GM18858 (cell line): ENCODE measurements around the gene ECHDC1.
A peak's percentile ranks its signal among the peaks of the same experiment; 100 is the strongest.
"Not testable (repeated sequence)": the region's sequence is repeated elsewhere in the genome, so short reads cannot be mapped to it uniquely, and the experiment has no call there.

Source experiments
- ATAC-seq: cut with Tn5 transposase; IDR thresholded peaks from one replicate; pipeline ENCODE4 v1.9.1; 2021; ENCODE audit not compliant: unreplicated experiment

ECHDC1 gene

DNA sequence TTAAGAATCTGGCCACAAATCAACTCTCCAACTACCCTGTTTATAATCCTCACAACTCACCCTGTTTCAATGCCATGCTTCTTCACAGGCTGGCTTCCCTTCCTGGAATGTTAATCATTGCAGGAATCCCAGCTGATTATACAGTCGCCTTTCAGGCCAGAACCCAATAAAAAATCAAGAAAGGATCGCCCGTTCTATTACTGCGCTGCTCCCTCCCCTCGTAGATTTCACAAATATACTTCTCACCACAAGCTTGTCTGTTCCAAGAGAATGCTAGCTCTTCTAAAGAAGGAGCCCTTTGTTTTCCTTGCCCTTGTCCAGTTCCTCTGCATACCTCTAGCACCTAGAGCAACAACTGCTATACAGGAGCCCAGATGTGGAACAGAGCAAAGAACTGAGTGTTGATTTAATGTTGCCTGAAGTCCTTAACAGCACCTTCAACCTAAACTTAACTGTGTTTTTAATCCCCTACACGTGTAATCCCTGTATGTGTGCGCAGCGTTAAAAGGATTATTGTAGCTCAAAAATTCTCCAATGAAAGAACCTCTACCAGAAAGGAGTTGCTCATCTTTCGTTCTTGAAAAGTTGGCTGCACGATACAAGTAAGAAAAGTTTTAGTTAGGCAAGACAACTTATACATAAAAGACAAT, 988 bp downstream of the ECHDC1 start:
- no peak for ATAC-seq

DNA sequence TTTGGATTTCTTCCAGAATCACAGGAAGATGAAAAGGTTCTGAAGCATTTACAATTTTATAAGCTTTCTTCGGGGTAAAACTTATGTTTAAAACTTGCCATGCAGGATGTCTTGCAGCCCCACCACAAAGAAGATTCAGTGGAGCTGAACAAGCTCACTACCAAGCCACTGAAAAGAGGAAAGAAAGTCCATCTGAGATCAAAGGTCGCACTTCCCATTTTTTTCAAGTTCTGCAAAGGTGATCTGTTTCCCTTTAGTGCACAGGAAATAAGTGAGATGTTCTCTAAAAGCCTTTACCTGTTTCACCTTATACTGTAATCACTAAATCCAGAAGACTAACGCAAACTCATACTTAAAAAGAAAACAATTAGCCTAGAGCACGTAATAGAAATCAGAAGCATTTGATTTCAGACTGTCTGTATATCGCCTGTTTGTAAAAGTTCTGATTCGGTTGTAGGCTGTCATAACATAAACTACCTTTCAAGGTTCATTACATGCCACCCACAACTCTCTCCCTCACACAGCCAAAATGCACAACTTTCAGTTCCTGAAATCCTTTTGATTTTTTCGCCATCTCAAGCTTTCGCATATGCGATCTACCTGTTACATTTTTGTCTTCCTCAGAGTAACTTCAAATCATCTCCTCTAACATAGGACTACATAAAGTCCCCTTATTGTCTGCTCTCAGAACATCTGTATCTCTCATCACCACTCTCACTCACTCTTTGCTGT, 1.8 kb downstream of the ECHDC1 start:
- ATAC-seq = peak; percentile 27

DNA sequence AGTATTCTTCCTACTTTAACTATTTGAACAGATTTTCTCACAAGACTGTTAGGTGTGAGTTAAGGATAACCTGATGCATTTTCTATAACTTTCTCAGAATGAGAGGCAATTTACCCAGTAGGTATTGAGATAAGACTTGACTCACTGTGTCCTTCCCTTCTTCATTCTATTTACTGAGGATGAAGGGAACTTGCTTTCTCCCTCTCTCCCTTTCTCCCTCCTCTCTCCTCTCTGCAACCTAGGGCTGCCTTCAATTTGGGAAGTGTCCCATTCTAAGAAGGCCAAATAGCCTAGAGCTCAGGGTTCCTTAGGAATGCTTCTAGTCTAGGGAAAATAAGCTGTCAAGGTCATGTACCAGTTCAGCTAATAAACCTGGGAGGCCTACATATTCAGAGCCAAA, 3.2 kb downstream of the ECHDC1 start:
- no peak for ATAC-seq

DNA sequence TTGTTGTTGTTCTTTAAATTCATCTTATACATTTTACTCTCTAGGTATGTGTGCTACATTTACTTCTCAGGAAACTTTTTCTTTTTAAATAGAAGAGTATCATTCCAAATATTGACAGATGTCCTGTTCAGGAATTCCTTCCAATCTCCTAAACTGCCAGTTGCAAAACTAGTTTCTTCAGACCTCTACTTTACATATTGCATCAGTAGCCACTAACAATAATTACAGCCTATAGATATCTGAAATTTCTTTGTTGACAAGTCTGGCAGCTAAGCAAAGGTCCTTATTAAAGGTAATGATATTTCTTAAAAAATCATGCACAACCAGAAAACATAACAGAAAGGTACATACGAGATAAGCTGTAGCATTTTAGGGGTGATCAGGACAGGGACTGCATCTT, 4.5 kb downstream of the ECHDC1 start:
- no peak for ATAC-seq

DNA sequence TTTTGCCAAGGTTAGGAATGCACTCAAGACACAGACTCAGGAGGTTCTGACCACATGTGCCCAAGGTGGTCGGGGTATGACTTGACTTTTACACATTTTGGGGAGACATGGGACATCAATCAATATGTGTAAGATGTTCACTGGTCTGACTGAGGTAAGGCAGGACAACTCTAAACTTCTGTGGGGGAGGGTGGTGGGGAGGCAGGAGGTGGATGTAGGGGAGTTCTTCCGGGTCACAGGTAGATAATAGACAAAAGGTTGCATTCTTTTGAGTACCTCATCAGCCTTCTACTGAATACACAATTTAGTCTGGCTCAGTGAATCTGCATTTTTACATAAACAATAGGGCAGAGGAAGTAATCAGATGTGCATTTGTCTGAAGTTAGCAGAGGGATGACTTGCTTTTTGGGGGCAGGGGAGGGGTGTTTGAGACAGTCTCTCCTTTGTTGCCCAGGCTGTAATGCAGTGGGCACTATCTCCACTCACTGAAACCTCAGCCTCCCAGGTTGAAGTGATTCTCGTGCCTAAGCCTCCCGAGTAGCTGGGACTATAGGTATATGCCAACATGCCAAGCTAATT, 10.9 kb downstream of the ECHDC1 start:
- no peak for ATAC-seq

DNA sequence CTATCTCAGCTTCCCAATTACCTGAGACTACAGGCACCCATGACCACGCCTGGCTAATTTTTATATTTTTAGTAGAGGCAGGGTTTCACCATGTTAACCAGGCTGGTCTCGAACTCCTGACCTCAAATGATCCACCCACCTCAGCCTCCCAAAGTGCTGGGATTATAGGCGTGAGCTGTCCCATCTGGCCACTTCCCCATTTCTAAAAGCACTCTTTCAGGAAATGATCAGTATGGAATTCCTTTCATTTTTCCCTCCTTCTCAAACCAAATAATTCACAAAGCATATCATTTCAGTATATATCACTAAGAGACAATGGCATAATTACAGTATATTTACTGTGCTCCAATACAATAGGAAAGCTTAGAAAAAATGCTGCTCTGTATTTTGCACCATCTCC, 12.2 kb downstream of the ECHDC1 start:
- not testable (repeated sequence) for ATAC-seq

DNA sequence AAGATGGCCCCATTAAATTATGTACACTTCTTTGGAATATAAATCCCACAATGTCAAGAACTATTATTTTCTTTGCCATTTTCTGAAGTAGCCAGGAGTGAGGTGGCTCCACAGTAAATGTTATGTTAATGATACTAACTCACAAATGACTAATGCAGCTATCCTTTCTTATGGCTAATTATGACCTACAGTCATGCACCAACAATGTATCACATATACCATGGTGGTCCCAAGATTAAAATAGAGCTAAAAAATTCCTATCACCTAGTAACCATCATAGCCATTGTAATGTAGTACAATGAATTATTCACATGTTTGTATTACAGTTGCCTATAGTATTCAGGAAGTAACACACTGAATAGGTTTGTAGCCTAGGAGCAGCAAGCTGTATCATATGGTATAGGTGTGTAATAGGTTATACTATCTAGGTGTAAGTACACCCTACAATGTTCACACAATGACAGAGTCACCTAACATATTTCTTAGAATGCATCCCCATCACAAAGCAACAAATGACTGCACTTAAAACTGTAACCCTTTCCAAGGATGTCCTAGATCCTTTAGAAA, 15.3 kb downstream of the ECHDC1 start:
- ATAC-seq = no peak

DNA sequence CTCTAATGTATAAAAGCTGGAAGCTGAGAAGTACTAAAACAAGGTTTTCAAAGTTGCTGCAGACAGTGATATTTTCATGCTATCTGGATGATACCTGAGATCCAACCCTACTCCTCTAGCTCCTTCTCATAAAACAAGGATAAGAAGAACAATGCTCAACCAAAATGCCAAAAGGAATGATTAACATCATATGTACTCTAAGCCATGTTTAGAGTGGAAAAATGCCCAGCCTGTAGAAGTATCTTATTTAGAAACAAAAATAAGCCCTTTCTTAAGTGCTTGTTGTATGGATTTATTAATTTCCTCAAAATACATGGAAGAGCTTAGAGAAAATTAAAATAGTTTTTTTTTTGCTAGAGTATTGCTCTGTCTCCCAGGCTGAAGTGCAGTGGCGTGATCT, 23.7 kb downstream of the ECHDC1 start:
- no peak for ATAC-seq

DNA sequence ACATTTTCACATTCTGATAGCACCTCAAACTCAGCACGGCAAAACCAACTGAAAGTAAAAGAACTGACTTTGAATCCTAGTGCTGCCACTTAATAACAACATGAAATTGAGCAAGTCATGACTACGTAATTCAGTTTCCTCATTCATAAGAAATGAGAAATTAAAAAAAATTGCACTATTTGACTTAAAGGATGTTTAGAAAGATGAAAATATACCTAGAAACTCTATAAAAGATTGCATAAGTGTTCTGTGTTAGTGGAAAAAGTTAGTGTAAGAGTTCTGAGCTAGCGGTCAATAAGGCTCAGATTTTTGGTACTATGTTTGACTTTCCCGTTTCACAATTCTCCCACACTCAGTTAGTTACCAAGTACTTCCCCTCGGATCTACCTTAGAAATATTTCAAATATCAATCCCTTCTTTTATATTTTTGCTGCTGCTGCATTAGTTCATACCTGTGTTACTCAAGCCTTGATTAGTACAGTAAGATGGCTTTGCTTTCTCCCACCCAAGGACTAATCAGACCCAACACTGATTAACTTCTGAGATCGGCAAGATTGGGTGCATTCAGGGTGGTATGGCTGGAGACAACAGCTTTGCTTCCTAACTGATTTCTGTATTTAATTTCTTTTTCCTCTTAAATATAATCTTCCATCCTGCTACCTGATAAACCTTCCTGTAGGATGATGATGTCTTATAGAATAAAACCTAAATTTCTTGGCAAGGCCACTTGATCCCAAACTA, 25.9 kb downstream of the ECHDC1 start:
- no peak for ATAC-seq

DNA sequence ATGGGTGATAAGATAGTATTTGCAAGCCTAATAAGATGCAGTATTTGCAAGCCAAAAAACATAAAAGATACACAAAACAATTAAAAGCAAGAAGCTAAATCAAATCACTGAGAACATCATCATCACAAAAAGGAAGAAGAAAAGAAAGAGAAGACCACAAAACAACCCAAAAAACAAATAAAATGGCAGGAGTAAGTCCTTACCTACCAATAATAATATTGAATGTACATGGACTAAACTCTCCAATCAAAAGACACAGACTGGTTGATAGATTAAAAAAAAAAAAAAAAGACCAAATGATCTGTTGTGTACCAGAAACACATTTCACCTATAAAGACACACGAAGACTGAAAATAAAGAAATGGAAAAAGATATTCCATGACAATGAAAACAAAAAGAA, 37.7 kb downstream of the ECHDC1 start:
- no peak for ATAC-seq

DNA sequence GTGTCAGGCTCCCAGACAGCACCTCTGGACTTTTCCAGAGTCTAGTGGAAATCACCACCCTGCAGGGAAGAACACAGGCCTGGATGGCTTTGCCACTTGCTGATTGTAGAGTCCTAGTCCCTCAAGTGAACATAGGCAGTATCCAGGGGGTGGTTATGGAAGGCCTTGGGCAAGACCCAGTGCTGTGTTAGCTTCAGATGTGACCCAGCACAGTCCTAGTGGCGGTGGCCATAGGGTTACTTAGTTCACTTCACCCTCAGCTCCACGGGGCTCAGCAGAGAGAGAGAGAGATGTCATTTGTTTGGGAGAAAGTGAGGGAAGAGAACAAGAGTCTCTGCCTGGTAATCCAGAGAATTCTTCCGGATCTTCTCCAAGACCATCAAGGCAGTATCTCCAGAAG, 39.5 kb downstream of the ECHDC1 start:
- no peak for ATAC-seq

DNA sequence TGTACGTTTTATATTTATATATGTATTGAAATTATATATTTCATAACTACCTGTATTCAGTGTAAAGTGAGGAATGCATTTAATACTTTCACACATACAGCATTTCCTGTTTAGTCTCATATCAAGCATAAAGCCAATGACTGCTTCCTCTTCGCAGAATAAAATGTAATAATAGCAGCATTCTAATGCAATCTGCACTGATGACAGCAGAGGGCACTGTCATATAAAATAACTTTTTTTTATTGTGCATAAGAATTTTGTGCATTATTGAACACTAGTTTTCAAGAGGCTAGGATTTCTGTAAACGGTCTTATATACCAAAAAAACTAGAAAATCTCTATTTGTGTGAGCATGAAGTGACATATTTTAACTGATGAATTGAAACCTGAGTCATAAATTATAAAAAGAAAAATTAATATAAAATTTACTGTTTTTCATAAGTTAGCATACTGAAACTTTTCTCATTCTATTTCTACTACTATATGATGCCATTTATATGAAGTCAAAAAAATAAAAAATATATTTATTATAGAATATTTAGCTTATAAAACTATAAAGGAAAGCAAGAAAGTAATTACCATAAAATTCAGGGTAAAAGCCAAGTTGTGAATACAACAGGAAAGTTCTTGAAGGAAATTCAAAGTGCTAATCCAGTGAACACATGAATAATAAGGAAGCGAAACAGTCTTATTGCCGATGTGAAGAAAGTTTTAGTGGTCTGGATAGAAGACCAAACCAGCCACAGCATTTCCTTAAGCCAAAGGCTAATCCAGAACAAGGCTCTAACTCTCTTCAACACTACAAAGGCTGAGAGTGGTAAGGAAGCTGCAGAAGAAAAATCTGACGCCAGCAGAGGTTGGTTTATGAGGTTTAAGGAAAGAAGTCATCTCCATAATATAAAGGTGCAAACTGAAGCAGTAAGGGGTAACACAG, 40.4 kb downstream of the ECHDC1 start:
- peak; percentile 82 for ATAC-seq

DNA sequence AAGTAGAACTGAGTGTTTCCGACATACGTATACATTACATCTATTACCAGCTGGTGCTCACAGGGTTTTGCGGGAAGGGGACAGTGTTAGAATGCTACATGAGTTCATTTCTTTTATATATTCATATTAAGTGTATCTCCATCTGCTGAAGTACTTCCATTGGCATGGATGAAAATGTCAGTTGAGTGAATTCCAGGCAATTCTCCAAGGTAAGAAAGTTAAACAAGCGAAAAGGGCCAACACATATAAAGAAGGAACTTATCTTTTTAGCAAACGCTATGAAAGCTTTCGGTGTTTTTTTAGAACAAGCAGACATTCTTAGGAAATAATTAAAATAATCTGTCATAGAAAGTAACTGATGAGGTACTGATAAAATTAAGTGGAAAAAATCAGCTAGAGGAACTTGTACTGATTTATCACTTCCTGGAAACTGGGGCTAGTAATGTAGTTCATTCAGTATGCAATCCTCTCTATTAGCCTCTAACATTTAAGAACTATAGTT, 42.2 kb downstream of the ECHDC1 start:
- ATAC-seq = no peak

DNA sequence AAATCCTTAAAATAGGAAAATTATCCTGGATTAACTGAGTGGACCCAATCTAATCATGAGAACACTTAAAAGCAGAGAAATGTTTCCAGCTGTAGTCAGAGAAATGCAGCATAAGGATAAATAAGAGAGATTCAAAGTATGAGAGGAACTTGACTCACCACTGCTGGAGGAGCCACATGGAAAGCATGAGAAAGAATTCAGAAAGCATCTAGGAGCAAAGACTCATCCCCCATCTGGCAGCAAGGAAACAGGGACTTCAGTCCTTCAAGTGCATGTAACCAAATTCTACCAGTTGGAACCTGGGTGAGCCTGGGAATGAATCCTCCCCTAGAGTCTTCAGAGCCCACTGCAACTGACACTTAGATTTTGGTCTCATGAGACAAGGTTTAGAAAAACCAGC, 43.0 kb downstream of the ECHDC1 start:
- ATAC-seq = no peak

DNA sequence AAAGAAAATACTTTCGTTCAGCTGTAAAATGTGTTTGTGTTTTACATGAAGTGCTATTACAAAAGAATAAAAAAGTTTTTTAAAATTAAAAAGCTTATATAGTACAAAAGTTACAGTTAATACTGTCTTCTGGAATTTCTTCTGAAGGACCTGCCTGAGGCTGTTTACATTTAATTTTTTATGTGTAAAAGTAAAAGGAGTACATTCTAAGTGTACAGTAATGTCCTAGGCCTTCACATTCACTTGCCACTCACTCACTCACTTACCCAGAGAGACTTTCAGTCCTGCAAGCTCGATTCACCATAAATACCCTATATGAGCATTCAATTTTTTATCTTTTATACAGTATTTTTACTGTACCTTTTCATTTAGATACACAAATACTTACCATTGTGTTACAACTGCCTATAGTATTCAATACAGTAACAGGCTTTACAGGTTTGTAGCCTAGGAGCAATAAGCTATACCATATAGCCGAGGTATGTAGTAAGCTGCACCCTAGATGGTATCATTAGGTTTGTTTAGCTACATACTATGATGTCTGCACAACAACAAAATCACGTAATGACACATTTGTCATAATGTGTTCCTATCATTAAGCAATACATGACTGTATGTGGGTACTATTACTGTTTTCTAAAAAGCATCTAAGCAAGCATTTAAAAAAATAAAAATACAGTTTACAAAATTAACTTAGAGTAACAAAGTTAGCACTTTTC, 43.7 kb downstream of the ECHDC1 start:
- ATAC-seq = no peak

DNA sequence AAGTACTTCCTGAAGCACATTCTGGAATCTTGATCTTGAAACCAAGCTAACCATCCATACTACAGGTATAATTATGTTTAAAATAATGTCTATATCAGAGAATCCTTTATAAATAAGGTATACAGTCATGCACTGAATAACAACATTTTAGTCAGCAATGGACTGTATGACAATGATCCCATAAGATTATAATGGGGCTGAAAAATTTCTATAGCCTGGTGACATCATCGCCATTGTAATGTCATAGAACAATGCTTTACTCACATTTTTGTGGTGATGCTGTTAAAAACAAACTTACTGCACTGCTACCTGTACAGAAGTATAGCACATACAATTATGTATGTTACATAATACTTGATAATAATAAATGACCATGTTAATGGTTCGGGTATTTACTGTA, 44.9 kb downstream of the ECHDC1 start:
- ATAC-seq = no peak

DNA sequence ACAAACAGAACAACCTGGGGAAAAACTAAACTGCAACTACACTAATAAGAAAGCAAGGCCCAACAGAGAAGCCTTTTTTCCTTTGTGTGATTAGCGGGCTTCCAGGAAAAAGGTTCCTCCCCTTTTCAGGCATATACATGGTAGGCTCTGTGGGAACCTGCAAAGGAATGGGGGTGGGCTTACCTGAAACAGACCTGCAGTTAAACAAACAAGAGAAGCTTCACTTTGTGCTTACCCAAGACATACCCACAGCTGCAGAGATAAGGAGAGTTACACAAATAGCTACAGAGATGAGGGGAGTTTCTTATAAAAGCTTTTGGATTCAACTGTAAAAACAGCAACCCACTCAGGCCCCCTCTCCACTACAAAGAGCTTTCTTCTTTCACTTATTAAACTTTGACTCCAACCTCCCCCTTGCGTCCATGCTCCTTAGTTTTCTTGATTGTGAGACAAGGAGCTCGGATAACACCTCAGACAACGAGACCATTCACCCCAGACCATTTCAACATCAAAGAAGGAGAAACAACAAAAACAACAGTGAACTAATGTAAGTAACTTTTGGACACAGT, 45.8 kb downstream of the ECHDC1 start:
- ATAC-seq = no peak

DNA sequence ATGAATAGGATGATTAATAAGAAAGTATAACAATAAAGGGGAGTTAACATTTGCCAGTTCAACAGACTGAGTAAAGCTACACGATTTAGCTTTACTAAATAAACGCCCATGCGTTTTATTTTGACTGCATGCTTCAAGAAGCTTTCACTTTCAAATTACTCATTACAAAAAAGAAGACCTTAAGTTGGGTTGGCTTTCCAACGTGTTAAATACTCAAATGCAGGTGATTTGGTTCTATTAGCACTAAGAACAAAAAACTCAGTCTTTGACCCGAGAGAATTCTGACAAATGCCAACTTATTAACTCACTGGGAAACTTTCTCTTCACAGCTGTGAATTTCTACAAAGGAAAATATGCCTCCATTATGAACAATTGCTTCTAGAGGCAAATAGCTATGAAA, 51.9 kb downstream of the ECHDC1 start:
- ATAC-seq = peak; percentile 81
